ENCODE measurements around the gene NCR3LG1. TPM values are rescaled to one million over a fixed set of nuclear protein-coding genes. Genes with fewer than 3 reads are reported as not detected.
A peak's percentile ranks its signal among the peaks of the same experiment; 100 is the strongest.

Gene NCR3LG1
- total and polyA plus RNA-seq, 7 experiments from 2014 or later, result 0.70 to 2.9 (median 2.3) TPM; not detected in 2

GRCh38 chr11:17385926-17386325, 34.3 kb downstream of the NCR3LG1 start:
- Histone ChIP-seq H3K27me3 (ENCODE audit: control insufficient read depth in 2 of 2, insufficient read depth in 2 of 2, low read length in 2 of 2) (no peaks in the 10 kb centered on the region), H3K36me3 (ENCODE audit: control insufficient read depth in 2 of 3, insufficient read depth in 3 of 3, low read length in 3 of 3) (no peaks in the 10 kb centered on the region), H3K9me3 (ENCODE audit: control insufficient read depth in 2 of 3, low read length in 3 of 3) (no peaks in the 10 kb centered on the region), H3K4me3 (ENCODE audit: low read length) (no peak overlapping the region), H3K4me1 (ENCODE audit: control insufficient read depth in 2 of 2, insufficient read depth in 2 of 2, low read length in 2 of 2) (peaks cover 0 to 4% of the 10 kb centered on the region in 2 donors), H3K27ac (ENCODE audit: low read depth, low read length) (no peak overlapping the region)
- H3K9me3 Mint-ChIP-seq, result no peaks in the 10 kb centered on the region
- ChIA-PET CTCF (interaction anchor here (0.7 to 1.7 kb wide), 5 partner anchors 119 to 156 kb away, joined by 4 to 5 read pairs (median 4); no protein-coding TSS in a partner anchor), POLR2A (no interaction called here)
- H3K4me3 Mint-ChIP-seq, result no peak overlapping the region
- intact Hi-C loops (cut with micrococcal nuclease), result loop anchor here (2.0 to 10.0 kb wide), 6 partner anchors 33 to 589 kb away; no protein-coding TSS in a partner anchor
- DNase-seq (no peak), ATAC-seq (no peak)
- H3K27me3 Mint-ChIP-seq, result peaks cover 0 to 12% (median 0%) of the 10 kb centered on the region in 5 donors
- no peaks in the 10 kb centered on the region for H3K36me3 Mint-ChIP-seq
- peaks cover 0 to 9% (median 5%) of the 10 kb centered on the region in 7 donors for H3K4me1 Mint-ChIP-seq
- no peak overlapping the region for H3K27ac Mint-ChIP-seq

GRCh38 chr11:17386331-17387084, 34.9 kb downstream of the NCR3LG1 start:
- ChIA-PET CTCF (interaction anchor here (0.7 to 1.2 kb wide), 4 partner anchors 118 to 156 kb away, joined by 3 to 5 read pairs (median 4); no protein-coding TSS in a partner anchor), POLR2A (no interaction called here)
- Histone ChIP-seq H3K36me3 (ENCODE audit: control insufficient read depth in 2 of 3, insufficient read depth in 3 of 3, low read length in 3 of 3) (no peaks in the 10 kb centered on the region), H3K27ac (ENCODE audit: low read depth, low read length) (no peak overlapping the region), H3K27me3 (ENCODE audit: control insufficient read depth in 2 of 2, insufficient read depth in 2 of 2, low read length in 2 of 2) (no peaks in the 10 kb centered on the region), H3K9me3 (ENCODE audit: control insufficient read depth in 2 of 3, low read length in 3 of 3) (no peaks in the 10 kb centered on the region), H3K4me1 (ENCODE audit: control insufficient read depth in 2 of 2, insufficient read depth in 2 of 2, low read length in 2 of 2) (peaks cover 0 to 4% of the 10 kb centered on the region in 2 donors), H3K4me3 (ENCODE audit: low read length) (no peak overlapping the region)
- Mint-ChIP-seq H3K36me3 (no peaks in the 10 kb centered on the region), H3K27me3 (peaks cover 0 to 15% (median 0%) of the 10 kb centered on the region in 5 donors), H3K4me3 (peak overlapping the region in 4 of 10 donors; percentile 30 to 83 (median 56)), H3K4me1 (peaks cover 0 to 9% (median 5%) of the 10 kb centered on the region in 7 donors), H3K27ac (no peak overlapping the region), H3K9me3 (no peaks in the 10 kb centered on the region)
- ATAC-seq (peak; percentile 30), DNase-seq (peak in 5 of 9 donors; percentile 10 to 52 (median 29))
- intact Hi-C loops (cut with micrococcal nuclease), result loop anchor here in 1 of 2 donors (10.0 kb wide), 3 partner anchors 338 to 588 kb away; no protein-coding TSS in a partner anchor

- H3K27me3 ChIP-seq (ENCODE audit: control insufficient read depth in 2 of 2, insufficient read depth in 2 of 2, low read length in 2 of 2), result no peaks in the 10 kb centered on the region
- H3K4me3 ChIP-seq (ENCODE audit: low read length), result no peak overlapping the region
- Mint-ChIP-seq H3K4me1 (peaks cover 0 to 9% (median 5%) of the 10 kb centered on the region in 7 donors), H3K4me3 (peak overlapping the region in 9 of 10 donors; percentile 13 to 88 (median 73)), H3K27me3 (peaks cover 0 to 16% (median 0%) of the 10 kb centered on the region in 5 donors), H3K9me3 (no peaks in the 10 kb centered on the region), H3K36me3 (no peaks in the 10 kb centered on the region), H3K27ac (peak overlapping the region in 3 of 9 donors; percentile 29 to 54 (median 48))
- H3K27ac ChIP-seq (ENCODE audit: low read depth, low read length), result no peak overlapping the region
- ATAC-seq (no peak), DNase-seq (no peak)
- ChIA-PET POLR2A (no interaction called here), CTCF (interaction anchor here (1.2 kb wide), 2 partner anchors 117 to 157 kb away, joined by 3 to 4 read pairs; no protein-coding TSS in a partner anchor)
- no peaks in the 10 kb centered on the region for H3K36me3 ChIP-seq (ENCODE audit: control insufficient read depth in 2 of 3, insufficient read depth in 3 of 3, low read length in 3 of 3)
- peaks cover 0 to 4% of the 10 kb centered on the region in 2 donors for H3K4me1 ChIP-seq (ENCODE audit: control insufficient read depth in 2 of 2, insufficient read depth in 2 of 2, low read length in 2 of 2)
- intact Hi-C loops (cut with micrococcal nuclease), result loop anchor here in 1 of 2 donors (10.0 kb wide), 3 partner anchors 338 to 588 kb away; no protein-coding TSS in a partner anchor
- H3K9me3 ChIP-seq (ENCODE audit: control insufficient read depth in 2 of 3, low read length in 3 of 3), result no peaks in the 10 kb centered on the region
Measured at GRCh38 chr11:17387254-17387653, 35.7 kb downstream of the NCR3LG1 start.

- Mint-ChIP-seq H3K36me3 (no peaks in the 10 kb centered on the region), H3K9me3 (no peaks in the 10 kb centered on the region), H3K27ac (peak overlapping the region in 2 of 9 donors; percentile 29 to 54), H3K27me3 (peaks cover 0 to 16% (median 0%) of the 10 kb centered on the region in 5 donors), H3K4me1 (peaks cover 0 to 9% (median 5%) of the 10 kb centered on the region in 7 donors), H3K4me3 (peak overlapping the region in 9 of 10 donors; percentile 17 to 88 (median 75))
- no peaks in the 10 kb centered on the region for H3K27me3 ChIP-seq (ENCODE audit: control insufficient read depth in 2 of 2, insufficient read depth in 2 of 2, low read length in 2 of 2)
- intact Hi-C loops (cut with micrococcal nuclease), result loop anchor here in 1 of 2 donors (10.0 kb wide), 3 partner anchors 337 to 587 kb away; no protein-coding TSS in a partner anchor
- H3K4me3 ChIP-seq (ENCODE audit: low read length), result no peak overlapping the region
- peak in 1 of 9 donors; percentile 7 for DNase-seq
- no peak for ATAC-seq
- H3K4me1 ChIP-seq (ENCODE audit: control insufficient read depth in 2 of 2, insufficient read depth in 2 of 2, low read length in 2 of 2), result peaks cover 0 to 4% of the 10 kb centered on the region in 2 donors
- ChIA-PET POLR2A (no interaction called here), CTCF (no interaction called here)
- no peak overlapping the region for H3K27ac ChIP-seq (ENCODE audit: low read depth, low read length)
- no peaks in the 10 kb centered on the region for H3K36me3 ChIP-seq (ENCODE audit: control insufficient read depth in 2 of 3, insufficient read depth in 3 of 3, low read length in 3 of 3)
- H3K9me3 ChIP-seq (ENCODE audit: control insufficient read depth in 2 of 3, low read length in 3 of 3), result no peaks in the 10 kb centered on the region
Measured at GRCh38 chr11:17387811-17388210, 36.2 kb downstream of the NCR3LG1 start.

GRCh38 chr11:17388609-17389210, 37.1 kb downstream of the NCR3LG1 start, which contains the start of gene KCNJ11:
KCNJ11 (minus strand) TSS chr11:17388659; CDS start chr11:17388091, 568 bp downstream.
- Histone ChIP-seq H3K9me3 (ENCODE audit: control insufficient read depth in 2 of 3, low read length in 3 of 3) (no peaks in the 10 kb centered on the region), H3K36me3 (ENCODE audit: control insufficient read depth in 2 of 3, insufficient read depth in 3 of 3, low read length in 3 of 3) (no peaks in the 10 kb centered on the region), H3K27ac (ENCODE audit: low read depth, low read length) (peak within 1 kb of the TSS; percentile 66), H3K4me3 (ENCODE audit: low read length) (peak within 1 kb of the TSS; percentile 62), H3K4me1 (ENCODE audit: control insufficient read depth in 2 of 2, insufficient read depth in 2 of 2, low read length in 2 of 2) (peaks cover 0 to 4% of the 10 kb centered on the region in 2 donors), H3K27me3 (ENCODE audit: control insufficient read depth in 2 of 2, insufficient read depth in 2 of 2, low read length in 2 of 2) (no peaks in the 10 kb centered on the region)
- H3K36me3 Mint-ChIP-seq, result no peaks in the 10 kb centered on the region
- ChIA-PET POLR2A (no interaction called here), CTCF (interaction anchor here (0.7 to 0.9 kb wide), 2 partner anchors 8 to 119 kb away, joined by 3 read pairs; no protein-coding TSS in a partner anchor)
- H3K27ac Mint-ChIP-seq, result peak within 1 kb of the TSS in 8 of 9 donors; percentile 22 to 84 (median 53)
- intact Hi-C loops (cut with micrococcal nuclease), result loop anchor here (1.0 to 10.0 kb wide), 9 partner anchors 34 to 586 kb away; partner anchors contain the start of genes NUCB2 (in 1 of the 2) and RPS13 (in 1 of the 2)
- ATAC-seq (peak; percentile 62), DNase-seq (no peak)
- no peaks in the 10 kb centered on the region for H3K9me3 Mint-ChIP-seq
- H3K27me3 Mint-ChIP-seq, result peaks cover 0 to 16% (median 0%) of the 10 kb centered on the region in 5 donors
- peaks cover 0 to 9% (median 5%) of the 10 kb centered on the region in 7 donors for H3K4me1 Mint-ChIP-seq
- peak within 1 kb of the TSS; percentile 77 to 90 (median 83) for H3K4me3 Mint-ChIP-seq

Measured in naive thymus-derived CD4-positive, alpha-beta T cell (primary cell).